HG02642 (cell line): ENCODE data around the gene FXYD7.
A peak's percentile ranks its signal among the peaks of the same experiment; 100 is the strongest.

Source experiments
- ATAC-seq: cut with Tn5 transposase; IDR thresholded peaks from one replicate; pipeline ENCODE4 v1.9.1; 2021; ENCODE audit warnings: mild to moderate bottlenecking; ENCODE audit not compliant: unreplicated experiment, poor library complexity

The FXYD7 gene

GRCh38 chr19:35109395-35110112 is 33.5 kb upstream of the FXYD7 start:
- no peak for ATAC-seq

- no peak for ATAC-seq
Observed at GRCh38 chr19:35110974-35111373, 32.1 kb upstream of the FXYD7 start.

DNA sequence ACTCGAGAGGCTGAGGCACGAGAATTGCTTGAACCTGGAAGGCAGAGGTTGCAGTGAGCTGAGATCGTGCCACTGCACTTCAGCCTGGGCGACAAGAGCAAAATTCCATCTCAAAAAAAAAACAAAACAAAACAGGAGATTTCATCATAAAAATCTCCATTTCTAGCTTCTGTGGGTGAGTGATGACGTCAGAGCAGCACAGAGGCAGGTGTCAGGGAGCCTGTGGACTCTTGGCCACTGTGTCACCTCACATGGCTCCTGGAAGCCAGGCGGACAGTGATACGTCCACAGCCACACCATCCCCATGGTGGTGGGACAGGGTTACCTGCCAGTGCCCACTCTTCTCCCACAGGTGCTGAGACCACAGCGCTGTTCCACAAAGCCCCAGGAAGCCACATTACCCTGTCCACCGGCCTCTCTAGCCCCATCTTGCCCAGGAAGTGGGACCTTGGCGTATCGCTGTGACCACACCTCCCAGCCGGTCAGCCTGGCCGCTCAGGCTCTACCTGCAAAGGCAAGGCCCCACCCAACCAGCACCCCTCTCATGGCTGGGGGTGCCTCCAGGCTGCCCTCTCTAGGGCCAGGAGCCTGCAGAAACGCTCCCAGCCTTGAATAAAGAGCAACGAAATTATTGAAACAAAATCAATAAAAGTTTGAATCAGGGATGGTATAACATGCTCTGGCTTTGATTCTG is 29.9 kb upstream of the FXYD7 start:
- no peak for ATAC-seq

- ATAC-seq = no peak
Observed at GRCh38 chr19:35114353-35115176, 28.5 kb upstream of the FXYD7 start.

DNA sequence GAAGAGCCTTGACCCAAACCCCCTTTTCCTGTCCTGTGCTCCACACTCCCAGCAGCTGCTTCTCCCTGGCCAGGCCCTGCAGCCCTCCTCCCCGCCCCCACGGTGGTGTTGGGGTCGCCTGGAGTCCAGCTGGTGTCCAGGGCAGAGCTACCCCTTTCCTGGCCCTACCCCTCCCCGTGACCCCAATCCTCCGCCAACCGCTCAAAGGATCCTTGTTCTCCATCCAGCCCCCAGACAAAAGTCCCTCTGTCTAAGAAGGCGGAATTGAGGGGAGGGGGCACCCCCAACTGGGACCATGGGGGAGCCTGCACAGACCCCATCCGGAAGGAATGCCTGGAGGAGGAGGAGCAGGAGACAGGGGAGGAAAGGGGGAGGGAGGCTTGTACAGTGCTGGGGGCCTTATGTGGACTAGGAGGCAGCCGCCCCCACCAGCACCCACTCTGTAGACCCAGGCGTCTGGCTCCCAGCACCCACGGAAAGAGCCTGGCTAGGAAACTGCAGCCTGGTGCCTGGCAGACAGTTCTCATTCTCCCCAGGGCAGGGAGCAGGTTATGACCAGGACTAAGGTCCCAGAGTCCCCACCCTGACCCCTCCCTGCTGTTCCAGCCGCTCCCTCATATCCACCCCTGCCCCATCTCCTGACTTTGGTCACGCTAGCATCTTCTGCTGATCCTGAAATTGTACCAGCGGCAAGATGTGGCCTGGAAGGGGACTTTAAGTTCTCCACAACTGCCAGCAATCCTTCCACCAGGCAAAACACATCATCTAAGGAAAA is 27.7 kb upstream of the FXYD7 start, which contains the start of gene FXYD3:
FXYD3 (plus strand) TSS at position 647 of the 775 bp plus-strand sequence. CDS start 3,554 bp downstream, outside the sequence.
- ATAC-seq = no peak

GRCh38 chr19:35116072-35116801 is 26.8 kb upstream of the FXYD7 start:
- ATAC-seq = no peak

DNA sequence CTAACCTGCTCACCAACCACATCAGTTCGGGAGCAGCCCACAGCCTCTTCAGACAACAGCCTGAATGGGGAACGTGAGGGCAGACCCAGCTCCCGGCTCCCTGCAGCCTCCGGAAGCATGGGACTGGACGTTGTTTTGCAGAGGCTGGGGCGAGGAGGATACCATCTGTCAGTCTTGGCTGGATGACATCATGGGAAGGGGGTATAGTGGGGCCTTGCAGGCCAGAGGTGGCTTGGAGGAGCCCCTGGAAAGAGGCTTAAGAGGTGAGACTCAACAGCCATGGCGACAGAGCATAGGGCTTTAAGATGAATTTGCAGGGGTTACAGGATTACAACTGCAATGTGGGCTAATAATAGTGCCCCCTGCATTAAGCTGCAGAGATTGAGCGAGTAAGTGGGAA is 25.9 kb upstream of the FXYD7 start:
- no peak for ATAC-seq

GRCh38 chr19:35117799-35118198 is 25.3 kb upstream of the FXYD7 start:
- no peak for ATAC-seq

GRCh38 chr19:35118268-35119020 is 24.6 kb upstream of the FXYD7 start:
- ATAC-seq = no peak

DNA sequence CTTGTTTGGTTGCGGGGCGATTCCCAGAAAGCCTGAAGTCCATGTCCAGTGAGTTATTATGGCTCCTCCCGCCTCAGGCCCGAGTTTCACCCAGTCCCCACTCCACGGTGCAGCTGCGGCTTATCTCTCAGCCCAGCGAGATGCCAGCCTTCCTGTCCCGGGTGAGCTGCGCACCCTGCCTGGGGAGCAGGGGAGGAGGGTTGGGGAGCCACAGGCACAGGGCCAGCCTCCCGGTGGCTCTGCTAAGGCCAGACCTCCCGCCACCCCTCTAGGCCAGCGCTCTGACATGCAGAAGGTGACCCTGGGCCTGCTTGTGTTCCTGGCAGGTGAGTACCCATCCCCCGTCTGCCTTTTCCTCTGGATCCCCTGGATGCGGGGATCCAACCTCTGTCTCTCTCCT is 24.0 kb upstream of the FXYD7 start:
- no peak for ATAC-seq

GRCh38 chr19:35119578-35120155 is 23.4 kb upstream of the FXYD7 start:
- no peak for ATAC-seq

- no peak for ATAC-seq
Observed at GRCh38 chr19:35120492-35120891, 22.6 kb upstream of the FXYD7 start.

- ATAC-seq = no peak
Observed at GRCh38 chr19:35120898-35121297, 22.2 kb upstream of the FXYD7 start.

- no peak for ATAC-seq
Observed at GRCh38 chr19:35122687-35123551, 20.1 kb upstream of the FXYD7 start.

DNA sequence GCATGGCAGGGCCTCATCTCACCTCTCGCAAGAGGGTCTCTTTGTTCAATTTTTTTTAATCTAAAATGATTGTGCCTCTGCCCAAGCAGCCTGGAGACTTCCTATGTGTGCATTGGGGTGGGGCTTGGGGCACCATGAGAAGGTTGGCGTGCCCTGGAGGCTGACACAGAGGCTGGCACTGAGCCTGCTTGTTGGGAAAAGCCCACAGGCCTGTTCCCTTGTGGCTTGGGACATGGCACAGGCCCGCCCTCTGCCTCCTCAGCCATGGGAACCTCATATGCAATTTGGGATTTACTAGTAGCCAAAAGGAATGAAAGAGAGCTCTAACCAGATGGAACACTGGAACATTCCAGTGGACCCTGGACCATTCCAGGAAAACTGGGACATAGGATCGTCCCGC is 19.5 kb upstream of the FXYD7 start:
- no peak for ATAC-seq

GRCh38 chr19:35124098-35125060 is 18.7 kb upstream of the FXYD7 start:
- ATAC-seq = peak; percentile 80
